Colonic mucosa (tissue), 4 donors: Measurements from ENCODE around the gene UNC5A. TPM values are rescaled to one million over a fixed set of nuclear protein-coding genes. Genes with fewer than 3 reads are reported as not detected.

ENCODE experiments used
- DNase-seq: peaks from one replicate; pipeline ENCODE4 v3.0.0-alpha.2; 2020
- H3K27ac ChIP-seq: fragments of 200-600 bp; one replicate; pipeline ENCODE4 v1.8.0; 2021
- H3K27me3 ChIP-seq: fragments of 200-600 bp; one replicate; pipeline ENCODE4 v1.8.0; 2021
- H3K36me3 ChIP-seq: fragments of 200-600 bp; one replicate; pipeline ENCODE4 v1.8.0; 2021
- H3K4me1 ChIP-seq: fragments of 200-600 bp; one replicate; pipeline ENCODE4 v1.8.0; 2021; ENCODE audit warnings: mild to moderate bottlenecking
- H3K4me3 ChIP-seq: fragments of 200-600 bp; one replicate; pipeline ENCODE4 v1.8.0; 2021
- H3K9ac ChIP-seq, 2 donors: one replicate each; pipeline ENCODE4 v1.7.0; 2013; ENCODE audit warnings: control low read depth in 2 of 2, low read depth in 2 of 2, low read length in 2 of 2
- H3K9me3 ChIP-seq: fragments of 200-600 bp; one replicate; pipeline ENCODE4 v1.8.0; 2021
- intact Hi-C: fragments of 100-400 bp; cut with DNase I; formaldehyde crosslinking; loops from one replicate; pipeline ENCODE4 v1.14.1; 2022
- total RNA-seq, 2 donors: library from RNA; stranded (reverse); fragmentation: NEBNext Ultra II Directional in 1 of 2; extraction: Animal tissue kit (Norgen Biotek cat#: 25700) in 1 of 2; gene quantifications; one replicate each; pipeline ENCODE4 v1.2.1, GENCODE V29; 2021
- TF ChIP-seq, protein P1 (sequence below): fragments of 200-600 bp; IDR thresholded peaks from one replicate; pipeline ENCODE4 v1.8.0; 2022; ENCODE audit warnings: antibody characterized with exemption, mild to moderate bottlenecking
- donor health status: healthy.
- donor health status: DM: no; HTN: no; CAD: no.
- donor health status: DM: no; HTN: no; CAD: no.

Gene UNC5A
- total RNA-seq, 2 donors from 2014 or later: not detected

DNA sequence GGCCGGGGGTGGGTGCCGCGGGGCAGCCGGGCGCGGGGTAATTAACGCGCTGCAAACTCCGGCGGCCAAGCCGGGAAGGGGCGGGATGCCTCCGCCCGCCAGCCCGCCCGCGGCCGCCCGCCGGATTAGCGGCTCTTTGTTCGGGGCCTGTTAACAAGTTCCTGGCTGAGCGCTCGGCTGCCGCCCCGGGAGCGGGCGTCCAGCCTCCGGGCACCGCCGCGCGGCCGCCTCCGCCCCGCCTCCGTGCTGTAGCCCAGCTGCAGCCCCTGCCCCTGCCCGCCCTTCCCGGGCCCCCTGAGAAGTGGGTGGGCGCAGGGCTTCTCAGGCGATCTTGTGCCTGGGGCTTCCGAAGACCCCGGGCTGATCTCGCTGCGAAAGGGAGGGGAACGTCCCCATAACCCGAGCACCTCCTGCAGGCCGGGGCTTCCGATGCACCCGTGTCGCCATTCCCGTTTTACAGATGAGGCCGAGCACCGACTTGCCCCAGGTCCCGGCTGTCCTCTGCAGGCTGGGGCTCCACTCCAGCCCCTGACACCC, 7.5 kb downstream of the UNC5A start:
- TF ChIP-seq, protein P1, sequence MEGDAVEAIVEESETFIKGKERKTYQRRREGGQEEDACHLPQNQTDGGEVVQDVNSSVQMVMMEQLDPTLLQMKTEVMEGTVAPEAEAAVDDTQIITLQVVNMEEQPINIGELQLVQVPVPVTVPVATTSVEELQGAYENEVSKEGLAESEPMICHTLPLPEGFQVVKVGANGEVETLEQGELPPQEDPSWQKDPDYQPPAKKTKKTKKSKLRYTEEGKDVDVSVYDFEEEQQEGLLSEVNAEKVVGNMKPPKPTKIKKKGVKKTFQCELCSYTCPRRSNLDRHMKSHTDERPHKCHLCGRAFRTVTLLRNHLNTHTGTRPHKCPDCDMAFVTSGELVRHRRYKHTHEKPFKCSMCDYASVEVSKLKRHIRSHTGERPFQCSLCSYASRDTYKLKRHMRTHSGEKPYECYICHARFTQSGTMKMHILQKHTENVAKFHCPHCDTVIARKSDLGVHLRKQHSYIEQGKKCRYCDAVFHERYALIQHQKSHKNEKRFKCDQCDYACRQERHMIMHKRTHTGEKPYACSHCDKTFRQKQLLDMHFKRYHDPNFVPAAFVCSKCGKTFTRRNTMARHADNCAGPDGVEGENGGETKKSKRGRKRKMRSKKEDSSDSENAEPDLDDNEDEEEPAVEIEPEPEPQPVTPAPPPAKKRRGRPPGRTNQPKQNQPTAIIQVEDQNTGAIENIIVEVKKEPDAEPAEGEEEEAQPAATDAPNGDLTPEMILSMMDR: no peak
- no peaks in the 10 kb centered on the region for H3K4me1 ChIP-seq
- DNase-seq: no peak
- H3K9me3 ChIP-seq: no peaks in the 10 kb centered on the region
- peaks cover 32% of the 10 kb centered on the region for H3K27me3 ChIP-seq
- H3K27ac ChIP-seq: no peak overlapping the region
- no peak overlapping the region for H3K9ac ChIP-seq
- peak overlapping the region; percentile 26 for H3K4me3 ChIP-seq
- intact Hi-C loops: no loop called here
- no peaks in the 10 kb centered on the region for H3K36me3 ChIP-seq

DNA sequence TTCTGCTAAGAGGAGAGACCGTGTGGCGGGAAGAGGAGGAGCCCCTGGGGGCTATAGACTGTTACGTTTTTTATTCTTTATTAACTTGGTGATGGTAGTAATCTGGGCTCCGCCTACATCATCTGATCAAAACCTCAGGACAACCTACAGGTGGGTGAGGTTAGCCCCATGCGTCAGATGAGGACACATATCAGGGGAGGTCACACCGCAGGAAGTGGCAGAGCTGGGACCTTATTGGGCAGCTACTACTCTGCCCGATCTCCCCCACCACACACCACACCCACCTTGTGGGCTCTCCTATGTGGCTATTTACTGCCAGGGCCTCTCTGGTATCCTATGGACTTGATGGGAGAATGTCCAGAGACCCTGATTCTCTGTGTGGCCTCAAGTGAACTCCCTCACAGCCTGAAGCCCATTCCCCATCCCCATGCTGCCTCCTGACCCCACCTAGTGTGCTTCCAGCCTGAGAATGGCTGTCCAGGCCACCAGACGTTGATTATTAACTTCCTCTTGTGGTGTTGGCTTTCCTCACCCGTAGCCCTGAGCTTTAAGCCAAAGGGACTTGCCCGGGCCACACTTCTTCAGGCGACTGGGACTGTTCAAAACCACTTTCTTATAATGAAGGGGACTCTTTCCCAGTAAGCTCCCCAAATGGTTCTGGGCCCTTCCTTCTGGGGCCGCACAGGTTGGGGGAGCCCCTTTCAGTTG, 8.2 kb downstream of the UNC5A start:
- H3K9ac ChIP-seq: no peak overlapping the region
- DNase-seq: no peak

DNA sequence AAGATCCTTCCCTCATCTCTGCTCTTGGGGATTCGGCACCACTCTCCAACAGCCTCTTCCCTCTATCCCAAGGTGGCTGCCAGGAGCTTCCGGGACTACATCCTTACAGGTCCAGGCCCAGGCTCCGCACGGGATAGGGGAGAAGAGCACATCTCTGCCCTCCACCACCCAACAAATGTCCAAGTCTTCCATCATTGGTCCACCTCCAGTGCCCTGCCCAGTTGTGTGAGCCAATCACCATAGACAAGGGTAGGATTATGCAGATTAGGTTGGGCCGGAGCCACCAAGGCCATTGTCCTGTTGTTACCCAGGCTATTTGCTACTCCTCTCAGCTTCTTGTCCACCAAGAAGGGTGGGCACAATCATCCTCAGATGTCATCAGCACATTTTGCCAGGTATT, 9.1 kb downstream of the UNC5A start:
- TF ChIP-seq, protein P1: no peak
- H3K4me3 ChIP-seq: no peak overlapping the region
- H3K27ac ChIP-seq: no peak overlapping the region
- H3K4me1 ChIP-seq: no peaks in the 10 kb centered on the region
- H3K9me3 ChIP-seq: no peaks in the 10 kb centered on the region
- H3K27me3 ChIP-seq: peaks cover 32% of the 10 kb centered on the region
- H3K9ac ChIP-seq: no peak overlapping the region
- intact Hi-C loops: no loop called here
- no peak for DNase-seq
- no peaks in the 10 kb centered on the region for H3K36me3 ChIP-seq

More for the DNA sequence above, 8.2 kb downstream of the UNC5A start:
- Histone ChIP-seq H3K27me3 (peaks cover 32% of the 10 kb centered on the region), H3K4me3 (no peak overlapping the region), H3K36me3 (no peaks in the 10 kb centered on the region), H3K27ac (no peak overlapping the region), H3K9me3 (no peaks in the 10 kb centered on the region), H3K4me1 (no peaks in the 10 kb centered on the region)
- TF ChIP-seq, protein P1: no peak
- intact Hi-C loops: no loop called here

DNA sequence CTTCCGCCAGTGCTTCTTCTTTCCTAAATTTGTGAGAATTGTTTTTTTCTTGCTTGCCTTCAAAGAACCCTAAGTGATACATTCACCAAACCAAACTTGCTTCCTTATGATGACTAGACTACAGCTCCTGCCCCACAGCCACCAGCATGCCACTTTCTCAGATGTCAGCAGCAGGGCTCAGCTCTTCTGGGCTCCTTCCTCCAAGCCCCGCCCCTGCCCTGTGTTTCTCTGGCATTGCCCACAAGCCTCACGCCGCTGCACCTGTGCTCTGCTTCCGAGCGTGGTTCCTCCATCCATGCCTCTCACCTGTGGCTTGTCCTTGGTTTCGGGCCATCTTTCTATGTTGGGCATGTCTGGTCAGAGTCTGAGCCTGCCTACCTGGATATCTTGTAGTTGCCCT, 10.6 kb downstream of the UNC5A start:
- no peak overlapping the region for H3K9ac ChIP-seq
- H3K27me3 ChIP-seq: peaks cover 32% of the 10 kb centered on the region
- no peak for DNase-seq
- intact Hi-C loops: no loop called here
- no peaks in the 10 kb centered on the region for H3K4me1 ChIP-seq
- H3K4me3 ChIP-seq: no peak overlapping the region
- H3K36me3 ChIP-seq: no peaks in the 10 kb centered on the region
- TF ChIP-seq, protein P1: no peak
- no peak overlapping the region for H3K27ac ChIP-seq
- H3K9me3 ChIP-seq: no peaks in the 10 kb centered on the region

DNA sequence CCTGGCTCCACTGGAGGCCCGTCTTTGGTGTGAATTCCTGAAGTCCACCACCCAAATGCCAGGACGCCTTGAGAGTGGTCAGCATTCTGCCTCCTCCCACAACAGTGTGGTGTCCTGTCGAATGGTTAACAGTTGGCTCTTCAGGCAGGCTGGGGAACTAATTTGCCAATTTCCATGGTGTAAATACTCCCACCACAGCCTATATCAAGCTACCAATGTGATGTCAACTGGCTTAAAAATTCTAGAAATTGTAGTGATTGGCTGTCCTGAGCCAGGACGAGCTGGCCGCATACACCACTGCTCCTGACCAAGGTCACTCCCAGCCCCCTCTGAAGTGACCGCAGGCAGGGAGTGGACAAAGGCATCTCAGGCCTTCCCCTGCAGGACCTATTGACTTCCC, 11.1 kb downstream of the UNC5A start:
- intact Hi-C loops: no loop called here
- Histone ChIP-seq H3K4me1 (no peaks in the 10 kb centered on the region), H3K4me3 (no peak overlapping the region), H3K9me3 (no peaks in the 10 kb centered on the region), H3K27me3 (peaks cover 27% of the 10 kb centered on the region), H3K27ac (no peak overlapping the region), H3K36me3 (no peaks in the 10 kb centered on the region), H3K9ac (no peak overlapping the region)
- DNase-seq: no peak
- TF ChIP-seq, protein P1: no peak
